Muscle of leg (tissue), 11 donors: Measurements from ENCODE around the gene RTL3. TPM values are rescaled to one million over a fixed set of nuclear protein-coding genes. Genes with fewer than 3 reads are reported as not detected.
"Not testable (repeated sequence)": the region's sequence is repeated elsewhere in the genome, so short reads cannot be mapped to it uniquely, and the experiment has no call there.

Experiments
- DNase-seq: peaks from one replicate; pipeline ENCODE4 v3.0.0; 2013
- H3K27ac ChIP-seq: one replicate; pipeline ENCODE4 v1.5.1; 2013; ENCODE audit warnings: mild to moderate bottlenecking, low read length, control low read depth
- H3K27me3 ChIP-seq: one replicate; pipeline ENCODE4 v1.6.1; 2013; ENCODE audit warnings: low read length; ENCODE audit not compliant: control insufficient read depth, insufficient read depth
- H3K36me3 ChIP-seq: one replicate; pipeline ENCODE4 v1.6.1; 2013; ENCODE audit warnings: low read length; ENCODE audit not compliant: control insufficient read depth, insufficient read depth
- H3K4me1 ChIP-seq: one replicate; pipeline ENCODE4 v1.6.1; 2013; ENCODE audit warnings: low read length; ENCODE audit not compliant: control insufficient read depth, insufficient read depth
- H3K4me3 ChIP-seq: one replicate; pipeline ENCODE4 v1.5.1; 2013; ENCODE audit warnings: low read length, control low read depth
- H3K9me3 ChIP-seq: replicated peaks from 2 replicates; pipeline ENCODE4 v1.6.1; 2013; ENCODE audit warnings: low read depth, low read length; ENCODE audit not compliant: control insufficient read depth
- WGBS: methylation state at CpG from one replicate; pipeline ENCODE4 v1.1.5; 2013; ENCODE audit warnings: missing lambda C conversion rate; ENCODE audit not compliant: insufficient coverage; 5-methylcytosine and 5-hydroxymethylcytosine counted together
- polyA plus RNA-seq, 8 donors: library from polyadenylated mRNA; unstranded; fragments of 120-200 nt; gene quantifications; one replicate each; pipeline versions ENCODE4 v1.2.1 to v1.2.3, GENCODE V29; 2013; ENCODE audit warnings: inconsistent platforms in 1 of 8, low replicate concordance in 1 of 8; ENCODE audit not compliant: insufficient read length in 8 of 8, insufficient read depth in 1 of 8
- total RNA-seq: library from RNA; stranded (reverse); fragments of 120-200 nt; gene quantifications from one replicate; pipeline ENCODE4 v1.2.4, GENCODE V29; 2013

The RTL3 gene
- total and polyA plus RNA-seq, 9 donors: 0.57 to 2.2 (median 1.3) TPM

DNA sequence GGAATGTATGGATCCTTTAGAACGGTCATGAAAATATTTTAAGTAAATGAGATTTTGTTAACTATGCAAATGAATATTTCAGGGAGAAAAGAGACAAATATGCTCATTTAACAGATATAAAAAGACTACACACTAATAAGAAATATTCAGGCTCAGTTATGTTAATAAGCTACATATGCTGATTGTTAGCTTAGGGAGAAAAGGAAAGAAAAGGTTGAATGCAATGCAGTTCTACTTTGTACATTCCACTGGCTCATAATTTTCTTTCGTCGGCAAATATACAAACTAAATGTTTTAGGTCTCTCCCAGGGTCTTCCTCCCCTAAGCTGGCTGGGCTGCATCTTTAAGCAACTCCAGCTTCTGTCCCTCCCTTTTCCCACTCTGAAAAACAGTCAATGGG is 2.7 kb upstream of the RTL3 start:
- no peaks in the 10 kb centered on the region for H3K9me3 ChIP-seq
- peak overlapping the region; percentile 59 for H3K27ac ChIP-seq
- H3K36me3 ChIP-seq: no peaks in the 10 kb centered on the region
- H3K27me3 ChIP-seq: peaks cover 8% of the 10 kb centered on the region
- DNase-seq: peak; percentile 38
- no peak overlapping the region for H3K4me3 ChIP-seq
- peaks cover 5% of the 10 kb centered on the region for H3K4me1 ChIP-seq
- WGBS: no CpG with 5 or more reads among the region's 3 CpGs

DNA sequence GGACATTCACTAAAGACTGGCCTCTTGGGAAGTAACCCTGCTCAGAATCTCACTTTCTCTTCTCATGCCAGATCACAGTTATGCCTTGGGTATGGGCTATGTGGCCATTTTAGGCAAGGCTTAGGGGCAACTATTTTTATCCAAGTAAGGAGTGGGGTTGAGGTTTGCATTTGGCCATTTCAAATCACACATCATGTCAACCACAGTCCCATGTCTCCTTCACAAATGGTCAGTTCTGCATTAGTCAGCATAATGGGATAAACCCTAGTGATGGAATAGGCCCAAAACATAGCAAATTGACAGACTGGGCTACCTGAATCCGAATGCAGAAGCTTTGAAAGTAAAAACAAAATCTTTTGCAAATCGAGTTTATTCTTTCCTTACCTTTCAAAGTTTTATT is 827 bp upstream of the RTL3 start:
- peaks cover 8% of the 10 kb centered on the region for H3K27me3 ChIP-seq
- WGBS: no CpG with 5 or more reads among the region's 2 CpGs
- no peaks in the 10 kb centered on the region for H3K9me3 ChIP-seq
- no peak overlapping the region for H3K4me3 ChIP-seq
- peaks cover 5% of the 10 kb centered on the region for H3K4me1 ChIP-seq
- no peak for DNase-seq
- H3K36me3 ChIP-seq: no peaks in the 10 kb centered on the region
- H3K27ac ChIP-seq: no peak overlapping the region

DNA sequence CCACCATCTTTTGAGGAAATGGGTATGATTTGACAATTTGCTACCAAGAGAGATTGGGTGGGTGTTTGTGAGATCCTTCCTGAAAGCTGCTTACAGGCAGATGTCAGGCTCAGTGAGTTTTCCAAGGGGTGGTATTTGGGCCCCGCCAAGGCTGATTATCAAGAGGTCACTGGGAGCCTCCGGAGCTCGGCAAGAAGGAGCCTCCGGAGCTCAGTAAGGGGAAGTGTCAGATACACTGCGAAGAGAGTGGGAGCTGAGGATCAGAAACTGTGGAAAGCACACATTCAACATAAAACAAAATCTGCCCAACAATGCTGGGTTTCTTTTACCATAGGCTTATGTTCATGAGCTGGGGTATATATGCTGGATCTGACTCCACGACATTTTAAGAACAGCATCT is 714 bp downstream of the RTL3 start:
- H3K36me3 ChIP-seq: no peaks in the 10 kb centered on the region
- H3K27ac ChIP-seq: no peak overlapping the region
- no peak for DNase-seq
- no peak overlapping the region for H3K4me3 ChIP-seq
- WGBS: 40% methylated on average over 1 of the region's 6 CpGs
- peaks cover 5% of the 10 kb centered on the region for H3K4me1 ChIP-seq
- peaks cover 8% of the 10 kb centered on the region for H3K27me3 ChIP-seq
- no peaks in the 10 kb centered on the region for H3K9me3 ChIP-seq

DNA sequence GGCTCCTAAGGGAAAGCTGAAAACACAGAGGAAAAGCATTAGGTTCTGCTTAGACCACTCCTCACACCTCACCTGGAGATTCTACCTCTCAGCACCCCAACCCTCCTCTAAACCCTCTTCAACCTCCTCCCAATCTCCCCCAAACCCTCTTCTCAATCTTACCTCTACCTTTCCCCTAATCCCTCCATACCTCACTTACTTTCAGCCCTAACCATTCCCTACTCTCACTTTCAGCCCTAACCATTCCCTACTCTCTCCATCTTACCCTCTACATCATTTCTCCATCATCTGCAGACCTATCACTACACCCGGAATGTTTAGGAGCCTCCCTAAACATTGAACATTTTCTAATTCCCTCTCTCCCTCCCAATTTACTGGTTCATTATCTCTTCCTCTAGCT is 3.5 kb downstream of the RTL3 start:
- DNase-seq: no peak
- Histone ChIP-seq H3K27ac (no peak overlapping the region), H3K36me3 (no peaks in the 10 kb centered on the region), H3K4me1 (peaks cover 5% of the 10 kb centered on the region), H3K4me3 (no peak overlapping the region), H3K27me3 (peaks cover 8% of the 10 kb centered on the region), H3K9me3 (no peaks in the 10 kb centered on the region)
- 100% methylated on average over 1 of the region's 1 CpG for WGBS

DNA sequence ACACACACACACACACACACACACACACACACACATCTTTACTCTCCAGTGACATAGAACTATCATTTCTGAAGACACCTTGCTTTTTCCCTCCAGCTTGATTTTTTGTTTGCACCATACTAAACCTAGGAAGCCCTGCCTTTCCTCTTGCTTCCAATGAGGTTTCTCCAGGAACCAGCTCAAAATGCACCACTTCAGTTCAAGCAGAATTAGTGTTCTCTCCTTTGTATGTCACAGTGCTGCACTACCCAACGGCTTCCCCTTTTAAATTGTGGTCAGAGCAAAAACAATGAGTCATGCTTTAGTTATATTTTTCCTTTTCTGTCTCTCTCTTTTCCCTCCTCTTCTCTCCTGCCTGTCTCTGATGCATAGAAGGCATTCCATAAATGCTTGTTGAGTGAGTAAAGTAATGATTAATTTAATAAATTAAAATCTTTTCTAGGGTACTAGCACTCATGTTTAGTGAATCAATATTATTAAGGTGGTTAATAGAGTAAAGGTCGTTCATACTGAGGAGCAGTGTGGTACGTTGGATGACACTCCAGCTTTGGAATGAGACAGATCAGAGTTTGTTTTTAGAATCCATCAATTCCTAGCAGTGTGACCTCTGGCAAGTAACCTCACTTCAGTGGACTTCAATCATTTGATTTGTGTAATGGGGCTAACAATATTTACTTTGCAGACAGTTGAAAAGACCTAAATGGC is 5.9 kb downstream of the RTL3 start:
- peak; percentile 48 for DNase-seq
- H3K27me3 ChIP-seq: peaks cover 8% of the 10 kb centered on the region
- WGBS: no CpG with 5 or more reads among the region's 3 CpGs
- no peak overlapping the region for H3K27ac ChIP-seq
- H3K4me3 ChIP-seq: no peak overlapping the region
- H3K36me3 ChIP-seq: no peaks in the 10 kb centered on the region
- peaks cover under 1% of the 10 kb centered on the region for H3K4me1 ChIP-seq
- H3K9me3 ChIP-seq: no peaks in the 10 kb centered on the region

DNA sequence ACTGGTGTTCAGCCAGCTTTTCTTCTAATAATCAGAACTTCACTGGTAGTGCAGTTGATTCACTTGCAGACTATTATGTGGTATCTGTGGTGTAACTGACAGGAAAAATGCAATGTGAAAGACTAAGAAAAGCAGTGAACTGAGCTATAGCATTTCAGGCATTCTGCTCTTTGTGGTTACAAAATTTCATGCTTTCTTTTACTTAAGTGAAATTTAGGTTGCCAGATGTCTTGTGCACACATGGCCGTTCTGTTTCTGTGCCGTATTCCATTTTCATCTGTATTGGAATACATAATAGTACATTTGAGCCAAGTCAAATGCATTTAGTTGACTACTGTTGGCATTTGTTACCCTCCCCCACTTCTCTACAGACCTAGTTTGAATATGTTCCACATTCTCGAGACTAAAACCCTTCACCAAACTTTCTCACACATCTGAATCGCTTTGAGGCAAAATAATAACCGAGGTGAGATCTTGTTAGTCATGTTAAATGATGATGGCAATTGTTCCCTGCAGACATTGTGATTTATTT is 8.2 kb downstream of the RTL3 start:
- no peaks in the 10 kb centered on the region for H3K36me3 ChIP-seq
- H3K4me3 ChIP-seq: no peak overlapping the region
- H3K27me3 ChIP-seq: no peaks in the 10 kb centered on the region
- peak overlapping the region; percentile 21 for H3K27ac ChIP-seq
- no CpG with 5 or more reads among the region's 5 CpGs for WGBS
- no peaks in the 10 kb centered on the region for H3K9me3 ChIP-seq
- no peaks in the 10 kb centered on the region for H3K4me1 ChIP-seq
- peak; percentile 62 for DNase-seq

DNA sequence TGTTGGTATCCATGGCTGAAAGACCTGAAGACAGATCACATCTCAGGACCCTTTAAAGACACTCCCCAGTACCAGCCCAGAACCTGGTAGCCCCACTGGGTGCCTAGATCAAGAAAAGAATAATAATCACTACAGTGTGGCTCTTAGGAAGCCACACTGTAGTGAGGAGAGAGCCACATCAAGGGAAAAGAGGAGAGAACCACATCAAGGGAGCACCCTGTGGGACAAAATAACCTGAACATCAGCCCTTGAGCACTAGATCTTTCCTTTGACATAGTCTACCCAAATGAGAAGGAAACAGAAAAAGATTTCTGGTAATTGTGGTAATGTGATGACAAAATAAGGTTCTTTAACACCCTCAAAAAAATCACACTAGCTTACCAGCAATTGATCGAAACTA is 15.3 kb downstream of the RTL3 start:
- no peak overlapping the region for H3K4me3 ChIP-seq
- H3K27ac ChIP-seq: no peak overlapping the region
- peaks cover 2% of the 10 kb centered on the region for H3K9me3 ChIP-seq
- no peaks in the 10 kb centered on the region for H3K4me1 ChIP-seq
- H3K36me3 ChIP-seq: no peaks in the 10 kb centered on the region
- DNase-seq: no peak
- no CpG with 5 or more reads among the region's 1 CpG for WGBS
- no peaks in the 10 kb centered on the region for H3K27me3 ChIP-seq

DNA sequence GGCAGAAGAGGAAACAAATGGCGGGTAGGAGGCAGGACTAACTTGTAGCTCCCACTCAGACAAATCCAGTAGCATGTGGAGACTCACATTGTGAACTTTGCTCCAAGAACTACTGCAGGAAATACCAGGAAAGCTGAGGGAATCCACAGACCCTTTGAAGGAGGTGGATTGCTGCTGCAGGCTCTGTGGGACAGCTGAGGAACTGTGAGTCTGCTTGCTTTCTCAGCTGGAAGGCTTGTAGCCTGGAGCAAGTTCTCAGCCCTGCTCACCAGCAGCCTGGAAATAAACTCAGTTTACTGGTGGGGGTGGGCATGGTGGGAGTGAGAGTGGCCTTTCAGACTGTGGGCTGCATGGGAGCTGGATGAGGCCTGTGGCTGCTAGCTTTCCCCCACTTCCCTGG is 16.0 kb downstream of the RTL3 start:
- Histone ChIP-seq H3K27me3 (no peaks in the 10 kb centered on the region), H3K27ac (no peak overlapping the region), H3K9me3 (peaks cover 2% of the 10 kb centered on the region), H3K4me3 (no peak overlapping the region), H3K36me3 (no peaks in the 10 kb centered on the region), H3K4me1 (no peaks in the 10 kb centered on the region)
- no CpG with 5 or more reads among the region's 1 CpG for WGBS
- DNase-seq: no peak

DNA sequence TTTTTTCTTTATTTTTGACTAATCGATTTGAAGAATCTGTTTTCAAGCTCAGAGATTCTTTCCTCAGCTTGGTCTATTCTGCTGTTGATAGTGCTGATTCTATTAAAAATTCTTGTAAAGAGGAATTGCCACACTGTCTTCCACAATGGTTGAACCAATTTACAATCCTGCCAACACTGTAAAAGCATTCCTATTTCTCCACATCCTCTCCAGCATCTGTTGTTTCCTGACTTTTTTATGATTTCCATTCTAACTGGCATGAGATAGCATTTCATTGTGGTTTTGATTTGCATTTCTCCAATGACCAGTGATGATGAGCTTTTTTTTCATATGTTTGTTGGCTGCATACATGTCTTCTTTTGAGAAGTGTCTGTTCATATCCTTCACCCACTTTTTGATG is 23.0 kb downstream of the RTL3 start:
- not testable (repeated sequence) for H3K27me3 ChIP-seq, H3K36me3 ChIP-seq, H3K4me1 ChIP-seq, DNase-seq, H3K27ac ChIP-seq, H3K4me3 ChIP-seq
- H3K9me3 ChIP-seq: peaks cover 11% of the 10 kb centered on the region
- no CpG with 5 or more reads among the region's 1 CpG for WGBS

DNA sequence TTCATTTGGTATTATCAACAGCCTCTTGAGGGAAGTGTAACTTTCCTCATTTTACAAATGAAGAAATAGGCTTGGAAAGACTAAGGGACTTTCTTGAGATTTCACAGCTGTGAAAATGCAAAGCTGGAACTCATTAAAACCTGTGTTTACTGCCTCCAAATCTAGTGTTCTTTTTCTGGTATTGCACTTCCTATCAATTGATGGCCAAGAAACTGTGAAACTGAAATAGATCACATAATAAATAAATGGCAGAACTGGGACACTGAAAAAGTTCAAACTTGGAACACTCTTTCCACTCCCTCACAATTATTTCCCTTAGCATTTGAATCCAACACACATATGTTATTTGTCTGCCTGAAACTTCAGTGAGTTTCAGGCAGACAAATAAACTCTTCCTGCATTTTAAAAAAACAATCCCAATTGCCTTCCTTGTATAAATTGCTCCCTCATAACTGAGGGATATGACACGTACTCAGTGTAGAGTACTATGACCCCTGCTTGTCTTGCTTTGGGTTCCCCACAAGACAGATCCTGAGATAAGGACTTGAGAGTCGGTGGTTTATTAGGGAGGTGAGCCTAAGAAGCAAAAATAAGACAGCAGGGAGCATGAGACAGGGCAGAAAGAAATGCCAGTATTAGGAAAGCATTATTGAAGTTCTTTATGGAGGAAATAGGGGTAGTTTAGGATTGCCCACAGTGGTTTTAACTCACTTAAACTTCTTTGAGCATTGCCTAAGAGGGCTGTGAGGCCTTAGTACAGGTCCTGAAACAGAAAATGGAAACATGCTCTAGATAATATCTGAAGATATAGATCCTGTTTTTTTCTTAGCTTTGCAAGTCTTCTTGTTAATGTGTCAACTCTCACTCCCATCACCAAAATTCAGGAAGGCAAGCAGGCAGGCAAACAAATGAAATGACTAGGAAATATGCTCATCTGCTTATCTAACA is 33.9 kb downstream of the RTL3 start:
- Histone ChIP-seq H3K36me3 (no peaks in the 10 kb centered on the region), H3K9me3 (no peaks in the 10 kb centered on the region), H3K27me3 (no peaks in the 10 kb centered on the region), H3K4me1 (peaks cover 2% of the 10 kb centered on the region), H3K4me3 (no peak overlapping the region), H3K27ac (peak overlapping the region; percentile 84)
- WGBS: 25% methylated on average over 1 of the region's 2 CpGs
- DNase-seq: peak; percentile 95
